Measurements from ENCODE around the gene PYM1. TPM values are rescaled to one million over a fixed set of nuclear protein-coding genes. Genes with fewer than 3 reads are reported as not detected.

The PYM1 gene
- total and polyA plus RNA-seq, 2 of the 8 experiments (the other 6 are each of a cell fraction or from before 2014, with no cell fraction given) = 38.7 to 58.5 TPM

DNA sequence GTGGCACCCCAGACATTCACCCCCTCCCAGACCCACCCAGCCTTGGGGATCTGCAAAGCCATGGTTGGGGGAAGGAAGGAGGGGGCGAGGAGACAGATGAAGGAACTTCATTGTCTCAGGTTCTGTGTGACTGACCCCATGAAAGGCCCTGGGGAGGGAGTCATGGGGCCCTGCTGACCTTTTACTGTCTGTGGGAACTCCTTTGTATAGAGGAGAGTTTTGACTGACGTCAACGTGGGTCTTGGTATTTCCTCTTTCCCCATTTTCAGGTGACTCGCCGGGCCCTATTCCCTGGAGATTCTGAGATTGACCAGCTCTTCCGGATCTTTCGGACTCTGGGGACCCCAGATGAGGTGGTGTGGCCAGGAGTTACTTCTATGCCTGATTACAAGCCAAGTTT, 43.1 kb upstream of the PYM1 start (continued):
- TF ChIP-seq, protein P1, sequence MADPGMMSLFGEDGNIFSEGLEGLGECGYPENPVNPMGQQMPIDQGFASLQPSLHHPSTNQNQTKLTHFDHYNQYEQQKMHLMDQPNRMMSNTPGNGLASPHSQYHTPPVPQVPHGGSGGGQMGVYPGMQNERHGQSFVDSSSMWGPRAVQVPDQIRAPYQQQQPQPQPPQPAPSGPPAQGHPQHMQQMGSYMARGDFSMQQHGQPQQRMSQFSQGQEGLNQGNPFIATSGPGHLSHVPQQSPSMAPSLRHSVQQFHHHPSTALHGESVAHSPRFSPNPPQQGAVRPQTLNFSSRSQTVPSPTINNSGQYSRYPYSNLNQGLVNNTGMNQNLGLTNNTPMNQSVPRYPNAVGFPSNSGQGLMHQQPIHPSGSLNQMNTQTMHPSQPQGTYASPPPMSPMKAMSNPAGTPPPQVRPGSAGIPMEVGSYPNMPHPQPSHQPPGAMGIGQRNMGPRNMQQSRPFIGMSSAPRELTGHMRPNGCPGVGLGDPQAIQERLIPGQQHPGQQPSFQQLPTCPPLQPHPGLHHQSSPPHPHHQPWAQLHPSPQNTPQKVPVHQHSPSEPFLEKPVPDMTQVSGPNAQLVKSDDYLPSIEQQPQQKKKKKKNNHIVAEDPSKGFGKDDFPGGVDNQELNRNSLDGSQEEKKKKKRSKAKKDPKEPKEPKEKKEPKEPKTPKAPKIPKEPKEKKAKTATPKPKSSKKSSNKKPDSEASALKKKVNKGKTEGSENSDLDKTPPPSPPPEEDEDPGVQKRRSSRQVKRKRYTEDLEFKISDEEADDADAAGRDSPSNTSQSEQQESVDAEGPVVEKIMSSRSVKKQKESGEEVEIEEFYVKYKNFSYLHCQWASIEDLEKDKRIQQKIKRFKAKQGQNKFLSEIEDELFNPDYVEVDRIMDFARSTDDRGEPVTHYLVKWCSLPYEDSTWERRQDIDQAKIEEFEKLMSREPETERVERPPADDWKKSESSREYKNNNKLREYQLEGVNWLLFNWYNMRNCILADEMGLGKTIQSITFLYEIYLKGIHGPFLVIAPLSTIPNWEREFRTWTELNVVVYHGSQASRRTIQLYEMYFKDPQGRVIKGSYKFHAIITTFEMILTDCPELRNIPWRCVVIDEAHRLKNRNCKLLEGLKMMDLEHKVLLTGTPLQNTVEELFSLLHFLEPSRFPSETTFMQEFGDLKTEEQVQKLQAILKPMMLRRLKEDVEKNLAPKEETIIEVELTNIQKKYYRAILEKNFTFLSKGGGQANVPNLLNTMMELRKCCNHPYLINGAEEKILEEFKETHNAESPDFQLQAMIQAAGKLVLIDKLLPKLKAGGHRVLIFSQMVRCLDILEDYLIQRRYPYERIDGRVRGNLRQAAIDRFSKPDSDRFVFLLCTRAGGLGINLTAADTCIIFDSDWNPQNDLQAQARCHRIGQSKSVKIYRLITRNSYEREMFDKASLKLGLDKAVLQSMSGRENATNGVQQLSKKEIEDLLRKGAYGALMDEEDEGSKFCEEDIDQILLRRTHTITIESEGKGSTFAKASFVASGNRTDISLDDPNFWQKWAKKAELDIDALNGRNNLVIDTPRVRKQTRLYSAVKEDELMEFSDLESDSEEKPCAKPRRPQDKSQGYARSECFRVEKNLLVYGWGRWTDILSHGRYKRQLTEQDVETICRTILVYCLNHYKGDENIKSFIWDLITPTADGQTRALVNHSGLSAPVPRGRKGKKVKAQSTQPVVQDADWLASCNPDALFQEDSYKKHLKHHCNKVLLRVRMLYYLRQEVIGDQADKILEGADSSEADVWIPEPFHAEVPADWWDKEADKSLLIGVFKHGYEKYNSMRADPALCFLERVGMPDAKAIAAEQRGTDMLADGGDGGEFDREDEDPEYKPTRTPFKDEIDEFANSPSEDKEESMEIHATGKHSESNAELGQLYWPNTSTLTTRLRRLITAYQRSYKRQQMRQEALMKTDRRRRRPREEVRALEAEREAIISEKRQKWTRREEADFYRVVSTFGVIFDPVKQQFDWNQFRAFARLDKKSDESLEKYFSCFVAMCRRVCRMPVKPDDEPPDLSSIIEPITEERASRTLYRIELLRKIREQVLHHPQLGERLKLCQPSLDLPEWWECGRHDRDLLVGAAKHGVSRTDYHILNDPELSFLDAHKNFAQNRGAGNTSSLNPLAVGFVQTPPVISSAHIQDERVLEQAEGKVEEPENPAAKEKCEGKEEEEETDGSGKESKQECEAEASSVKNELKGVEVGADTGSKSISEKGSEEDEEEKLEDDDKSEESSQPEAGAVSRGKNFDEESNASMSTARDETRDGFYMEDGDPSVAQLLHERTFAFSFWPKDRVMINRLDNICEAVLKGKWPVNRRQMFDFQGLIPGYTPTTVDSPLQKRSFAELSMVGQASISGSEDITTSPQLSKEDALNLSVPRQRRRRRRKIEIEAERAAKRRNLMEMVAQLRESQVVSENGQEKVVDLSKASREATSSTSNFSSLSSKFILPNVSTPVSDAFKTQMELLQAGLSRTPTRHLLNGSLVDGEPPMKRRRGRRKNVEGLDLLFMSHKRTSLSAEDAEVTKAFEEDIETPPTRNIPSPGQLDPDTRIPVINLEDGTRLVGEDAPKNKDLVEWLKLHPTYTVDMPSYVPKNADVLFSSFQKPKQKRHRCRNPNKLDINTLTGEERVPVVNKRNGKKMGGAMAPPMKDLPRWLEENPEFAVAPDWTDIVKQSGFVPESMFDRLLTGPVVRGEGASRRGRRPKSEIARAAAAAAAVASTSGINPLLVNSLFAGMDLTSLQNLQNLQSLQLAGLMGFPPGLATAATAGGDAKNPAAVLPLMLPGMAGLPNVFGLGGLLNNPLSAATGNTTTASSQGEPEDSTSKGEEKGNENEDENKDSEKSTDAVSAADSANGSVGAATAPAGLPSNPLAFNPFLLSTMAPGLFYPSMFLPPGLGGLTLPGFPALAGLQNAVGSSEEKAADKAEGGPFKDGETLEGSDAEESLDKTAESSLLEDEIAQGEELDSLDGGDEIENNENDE (IDR thresholded peaks at IDR 0.05; ENCODE audit: insufficient replicate concordance, low read length) = no peak
- TF ChIP-seq RXRA (IDR thresholded peaks at IDR 0.05; ENCODE audit: insufficient read depth, low read depth, low read length) = no peak

Measured in H1 (cell line).